ENCODE measurements around the gene FCHSD2. TPM values are rescaled to one million over a fixed set of nuclear protein-coding genes. Genes with fewer than 3 reads are reported as not detected.
"Not testable (repeated sequence)": the region's sequence is repeated elsewhere in the genome, so short reads cannot be mapped to it uniquely, and the experiment has no call there.

The FCHSD2 gene
- total RNA-seq, 4 donors from 2014 or later, result 15.4 to 37.8 (median 31.9) TPM

DNA sequence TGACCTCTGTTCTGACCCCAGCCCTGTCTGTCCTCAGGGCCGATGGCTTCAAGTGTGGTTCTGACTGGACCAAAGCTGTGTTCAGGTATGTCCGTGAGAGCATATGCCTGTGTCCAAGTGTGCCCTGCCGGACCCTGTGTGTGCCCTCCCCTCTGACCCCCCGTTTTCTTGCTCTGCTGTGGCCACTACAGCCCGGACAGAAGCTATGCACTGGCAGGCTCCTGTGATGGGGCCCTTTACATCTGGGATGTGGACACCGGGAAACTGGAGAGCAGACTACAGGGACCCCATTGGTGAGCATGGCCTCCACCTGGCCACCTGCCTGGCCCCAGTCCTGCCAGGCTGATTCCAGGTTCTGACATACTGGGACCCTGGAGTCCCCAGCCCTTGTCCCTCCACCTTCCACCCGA lies 313.4 kb downstream of the FCHSD2 start:
- ATAC-seq (ENCODE audit: low FRiP score) (no peak), DNase-seq (ENCODE audit: low spot score) (no peak)
- no peak for TF ChIP-seq CTCF (IDR thresholded peaks at IDR 0.05)

DNA sequence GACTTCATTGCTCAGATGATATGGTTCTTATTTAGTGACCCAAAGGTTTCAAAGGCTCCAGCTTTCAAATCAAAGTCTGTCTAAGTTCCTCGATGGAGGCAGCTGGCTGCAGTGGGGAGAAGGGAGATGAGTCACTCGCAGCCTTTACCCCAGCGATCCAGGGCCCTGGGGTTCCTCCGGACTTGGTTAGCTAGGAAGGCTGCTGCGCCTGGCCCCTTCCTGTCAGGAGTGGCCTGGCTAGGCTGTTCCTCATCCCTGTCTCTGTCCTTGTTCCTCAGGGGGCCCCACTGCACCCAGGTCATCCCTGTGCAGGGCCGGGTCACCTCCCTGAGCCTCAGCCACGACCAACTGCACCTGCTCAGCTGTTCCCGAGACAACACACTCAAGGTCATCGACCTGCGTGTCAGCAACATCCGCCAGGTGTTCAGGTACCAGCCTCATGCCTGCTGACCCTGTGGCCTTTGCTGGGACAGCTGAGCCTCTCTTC lies 314.0 kb downstream of the FCHSD2 start:
- no peak for TF ChIP-seq CTCF (IDR thresholded peaks at IDR 0.05)
- DNase-seq (ENCODE audit: low spot score), result no peak
- ATAC-seq (ENCODE audit: low FRiP score), result no peak

DNA sequence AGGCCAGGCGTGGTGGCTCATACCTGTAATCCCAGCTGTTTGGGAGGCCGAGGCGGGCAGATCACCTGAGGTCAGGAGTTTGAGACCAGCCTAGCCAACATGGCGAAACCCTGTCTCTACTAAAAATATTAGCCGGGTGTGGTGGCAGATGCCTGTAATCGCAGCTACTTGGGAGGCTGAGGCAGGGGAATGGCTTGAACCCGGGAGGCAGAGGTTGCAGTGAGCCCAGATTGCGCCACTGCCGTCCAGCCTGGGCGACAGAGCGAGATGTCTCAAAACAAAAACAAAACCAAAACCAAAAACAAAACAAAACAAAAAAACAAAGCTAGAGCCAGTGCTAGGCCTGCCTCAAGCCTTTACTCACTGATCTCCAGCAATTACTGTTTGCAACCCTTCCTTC lies 314.5 kb downstream of the FCHSD2 start:
- not testable (repeated sequence) for ATAC-seq (ENCODE audit: low FRiP score); DNase-seq (ENCODE audit: low spot score)

DNA sequence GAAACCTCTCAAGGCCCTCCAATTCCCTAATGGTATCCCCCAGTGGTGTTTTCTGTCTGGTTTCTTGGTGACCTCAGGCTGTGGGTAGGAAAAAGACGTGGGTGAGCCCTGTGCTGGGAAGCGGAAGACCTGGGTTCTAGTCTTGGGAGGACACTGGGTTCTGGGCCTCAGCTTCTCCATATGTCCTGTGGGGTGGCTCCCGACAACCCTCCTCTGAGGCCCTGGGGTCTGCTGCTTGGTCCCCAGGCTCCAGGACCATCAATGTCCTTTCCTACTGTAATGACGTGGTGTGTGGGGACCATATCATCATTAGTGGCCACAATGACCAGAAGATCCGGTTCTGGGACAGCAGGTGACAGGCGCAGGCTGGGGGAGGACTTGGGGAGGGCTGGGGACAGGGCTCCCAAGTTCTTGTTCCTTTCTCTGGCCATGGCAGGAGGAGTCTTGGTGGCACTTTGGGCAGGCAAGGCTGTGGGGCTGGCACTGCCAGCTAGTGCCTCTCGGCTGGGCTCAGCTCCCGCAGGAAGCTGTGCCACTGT lies 315.1 kb downstream of the FCHSD2 start:
- DNase-seq (ENCODE audit: low spot score) (no peak), ATAC-seq (ENCODE audit: low FRiP score) (no peak)
- no peak for TF ChIP-seq CTCF (IDR thresholded peaks at IDR 0.05)

- no peak for TF ChIP-seq CTCF (IDR thresholded peaks at IDR 0.05)
- no peak for DNase-seq (ENCODE audit: low spot score)
- ATAC-seq (ENCODE audit: low FRiP score), result no peak
Measured at GRCh38 chr11:72826191-72826941, 315.8 kb downstream of the FCHSD2 start.

GRCh38 chr11:72825661-72826060 lies 316.5 kb downstream of the FCHSD2 start:
- no peak for DNase-seq (ENCODE audit: low spot score)
- no peak for ATAC-seq (ENCODE audit: low FRiP score)
- no peak for TF ChIP-seq CTCF (IDR thresholded peaks at IDR 0.05)

- DNase-seq (ENCODE audit: low spot score), result no peak
- ATAC-seq (ENCODE audit: low FRiP score), result no peak
- no peak for TF ChIP-seq CTCF (IDR thresholded peaks at IDR 0.05)
Measured at GRCh38 chr11:72824811-72825505, 317.2 kb downstream of the FCHSD2 start.

Measured in omental fat pad (tissue), 4 donors.